Endodermal cell (in vitro differentiated cells): ENCODE data around the gene EPSTI1. TPM values are rescaled to one million over a fixed set of nuclear protein-coding genes. Genes with fewer than 3 reads are reported as not detected.

Experiments
- DNase-seq: peaks from one replicate; pipeline ENCODE4 v3.0.0-alpha.2; 2017
- H3K27ac ChIP-seq: 2 replicates; pipeline ENCODE4 v1.5.1; 2013; ENCODE audit warnings: mild to moderate bottlenecking, low read depth, low read length, moderate library complexity
- H3K27me3 ChIP-seq: 2 replicates; pipeline ENCODE4 v1.6.1; 2013; ENCODE audit warnings: mild to moderate bottlenecking, low read length, moderate library complexity; ENCODE audit not compliant: insufficient read depth, control insufficient read depth, poor library complexity, severe bottlenecking
- H3K36me3 ChIP-seq: 2 replicates; pipeline ENCODE4 v1.7.0; 2013; ENCODE audit warnings: mild to moderate bottlenecking, low read length, moderate library complexity; ENCODE audit not compliant: control insufficient read depth, insufficient read depth
- H3K4me1 ChIP-seq: one replicate; pipeline ENCODE4 v1.7.0; 2013; ENCODE audit warnings: low read length; ENCODE audit not compliant: control insufficient read depth, insufficient read depth
- H3K4me3 ChIP-seq: 2 replicates; pipeline ENCODE4 v1.5.1; 2013; ENCODE audit warnings: mild to moderate bottlenecking, low read length, moderate library complexity
- H3K9ac ChIP-seq: 2 replicates; pipeline ENCODE4 v1.6.1; 2013; ENCODE audit warnings: mild to moderate bottlenecking, low read length, moderate library complexity; ENCODE audit not compliant: poor library complexity, severe bottlenecking; ENCODE audit errors: extremely low read depth
- H3K9me3 ChIP-seq: 2 replicates; pipeline ENCODE4 v1.6.1; 2013; ENCODE audit warnings: mild to moderate bottlenecking, low read length, moderate library complexity; ENCODE audit not compliant: control insufficient read depth
- H3K27ac Mint-ChIP-seq: 2 replicates; pipeline ENCODE4 v1.8.0; 2020; ENCODE audit warnings: mixed read lengths
- H3K27me3 Mint-ChIP-seq: 2 replicates; pipeline ENCODE4 v1.8.0; 2021; ENCODE audit warnings: mild to moderate bottlenecking, mixed read lengths; ENCODE audit not compliant: insufficient read depth
- H3K36me3 Mint-ChIP-seq: 2 replicates; pipeline ENCODE4 v1.8.0; 2020; ENCODE audit warnings: low read depth, mixed read lengths
- H3K4me1 Mint-ChIP-seq: 2 replicates; pipeline ENCODE4 v1.8.0; 2020; ENCODE audit warnings: mixed read lengths
- H3K4me3 Mint-ChIP-seq: 2 replicates; pipeline ENCODE4 v1.8.0; 2020; ENCODE audit warnings: mild to moderate bottlenecking, moderate library complexity, mixed read lengths
- H3K9me3 Mint-ChIP-seq: 2 replicates; pipeline ENCODE4 v1.8.0; 2020; ENCODE audit warnings: mild to moderate bottlenecking, mixed read lengths
- CTCF ChIP-seq: fragments of 200-600 bp; sonication (generic); conservative IDR thresholded peaks from 2 replicates; pipeline ENCODE4 v1.5.0; 2021; ENCODE audit warnings: antibody characterized with exemption, mild to moderate bottlenecking
- WGBS, 2 experiments: methylation state at CpG; one replicate each; pipeline versions ENCODE4 v1.1.5 to v1.1.7; 2013; ENCODE audit warnings: missing lambda C conversion rate in 2 of 2, mixed read lengths in 1 of 2; ENCODE audit not compliant: insufficient coverage in 1 of 2, insufficient read length in 1 of 2; 5-methylcytosine and 5-hydroxymethylcytosine counted together
- total RNA-seq, 2 donors: library from RNA; stranded (reverse); fragmentation: NEBNext Ultra II Directional in 1 of 2; extraction: Animal tissue kit (Norgen Biotek cat#: 25700) in 1 of 2; gene quantifications; 2 replicates in 1 of 2; 3 replicates in 1 of 2; pipeline ENCODE4 v1.2.1, GENCODE V29; 2021

The EPSTI1 gene
- total RNA-seq, 2 donors from 2014 or later, result 33.8 to 101 TPM

- H3K36me3 ChIP-seq, result peaks cover 82% of the 10 kb centered on the region
- no peak for TF ChIP-seq CTCF
- no peak overlapping the region for H3K27ac ChIP-seq
- Mint-ChIP-seq H3K27ac (no peak overlapping the region), H3K36me3 (peaks cover 49% of the 10 kb centered on the region), H3K4me1 (peaks cover 28% of the 10 kb centered on the region), H3K27me3 (no peaks in the 10 kb centered on the region), H3K9me3 (peaks cover 3% of the 10 kb centered on the region), H3K4me3 (no peak overlapping the region)
- no peaks in the 10 kb centered on the region for H3K27me3 ChIP-seq
- H3K9ac ChIP-seq, result no peak overlapping the region
- no peak overlapping the region for H3K4me3 ChIP-seq
- peaks cover 14% of the 10 kb centered on the region for H3K4me1 ChIP-seq
- WGBS, 2 experiments, result 93 to 96% methylated on average over 2 of the region's 2 CpGs
- H3K9me3 ChIP-seq, result peaks cover 8% of the 10 kb centered on the region
- DNase-seq, result no peak
Observed at GRCh38 chr13:42965281-42965680, 26.8 kb downstream of the EPSTI1 start.

- Mint-ChIP-seq H3K27ac (no peak overlapping the region), H3K36me3 (peaks cover 53% of the 10 kb centered on the region), H3K27me3 (no peaks in the 10 kb centered on the region), H3K4me3 (no peak overlapping the region), H3K4me1 (peaks cover 23% of the 10 kb centered on the region), H3K9me3 (peaks cover 3% of the 10 kb centered on the region)
- no peak overlapping the region for H3K27ac ChIP-seq
- H3K4me3 ChIP-seq, result no peak overlapping the region
- peaks cover 82% of the 10 kb centered on the region for H3K36me3 ChIP-seq
- H3K4me1 ChIP-seq, result peaks cover 14% of the 10 kb centered on the region
- H3K27me3 ChIP-seq, result no peaks in the 10 kb centered on the region
- no peak overlapping the region for H3K9ac ChIP-seq
- DNase-seq, result no peak
- no peak for TF ChIP-seq CTCF
- H3K9me3 ChIP-seq, result peaks cover 8% of the 10 kb centered on the region
- WGBS, 2 experiments, result 71 to 100% methylated on average over 1 of the region's 1 CpG
Observed at GRCh38 chr13:42964761-42965161, 27.3 kb downstream of the EPSTI1 start.

GRCh38 chr13:42959615-42960014, 32.4 kb downstream of the EPSTI1 start:
- no peak for TF ChIP-seq CTCF
- no peak overlapping the region for H3K4me3 ChIP-seq
- DNase-seq, result no peak
- Mint-ChIP-seq H3K27ac (no peak overlapping the region), H3K9me3 (no peaks in the 10 kb centered on the region), H3K4me1 (peaks cover 10% of the 10 kb centered on the region), H3K36me3 (peaks cover 67% of the 10 kb centered on the region), H3K27me3 (no peaks in the 10 kb centered on the region), H3K4me3 (no peak overlapping the region)
- no peak overlapping the region for H3K9ac ChIP-seq
- no peaks in the 10 kb centered on the region for H3K27me3 ChIP-seq
- 88% methylated on average over 1 of the region's 2 CpGs; no CpG with 5 or more reads in 1 of the 2 experiments for WGBS, 2 experiments
- peaks cover 95% of the 10 kb centered on the region for H3K36me3 ChIP-seq
- peaks cover 2% of the 10 kb centered on the region for H3K4me1 ChIP-seq
- H3K9me3 ChIP-seq, result no peaks in the 10 kb centered on the region
- H3K27ac ChIP-seq, result no peak overlapping the region
